Kidney tubule cell (primary cell): ENCODE measurements around the gene SETD1B.

Source experiments
- DNase-seq: peaks from one replicate; pipeline ENCODE4 v3.0.0-alpha.2; 2018; ENCODE audit warnings: low spot score

SETD1B gene

GRCh38 chr12:121795034-121795968 is 8.5 kb upstream of the SETD1B start:
- peak; percentile 83 for DNase-seq

DNA sequence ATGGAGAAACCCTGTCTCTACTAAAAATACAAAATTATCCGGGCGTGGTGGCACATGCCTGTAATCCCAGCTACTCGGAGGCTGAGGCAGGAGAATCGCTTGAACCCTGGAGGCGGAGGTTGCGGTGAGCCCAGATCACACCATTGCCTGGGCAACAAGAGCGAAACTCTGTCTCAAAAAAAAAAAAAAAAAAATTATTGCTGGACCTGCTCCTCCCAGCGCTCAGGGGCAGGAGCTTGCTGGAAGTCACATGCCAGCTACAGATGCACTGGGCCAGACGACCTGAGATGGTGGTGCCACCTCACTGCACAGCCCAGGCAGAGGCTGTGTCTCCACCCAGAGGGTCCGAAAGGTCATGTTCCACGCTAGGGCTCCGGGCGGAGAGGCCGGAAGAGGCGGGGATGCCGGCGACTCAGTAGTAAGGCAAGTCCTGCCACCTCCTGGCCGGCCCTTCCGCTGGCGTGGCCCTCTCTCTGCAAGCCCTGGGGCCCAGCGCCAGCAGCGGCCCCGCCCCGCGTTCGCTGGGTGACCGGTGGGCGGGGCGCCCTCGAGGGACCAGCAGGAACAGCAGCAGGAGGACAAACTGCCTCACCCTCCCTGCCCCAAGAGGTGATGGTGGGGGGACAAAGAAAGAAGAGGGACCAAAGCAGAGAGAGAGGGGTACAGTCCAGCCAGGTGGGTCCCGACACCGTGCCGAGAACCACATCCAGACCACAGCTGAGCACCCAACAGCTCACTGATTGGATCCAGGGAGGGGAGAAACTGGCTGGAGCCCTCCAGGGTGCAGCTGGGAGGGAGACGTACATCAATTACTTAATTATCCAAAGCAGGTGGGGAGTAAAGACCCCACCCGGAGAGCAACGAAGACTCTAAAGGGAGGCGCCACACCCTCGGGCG is 6.7 kb upstream of the SETD1B start:
- peak; percentile 98 for DNase-seq

GRCh38 chr12:121797937-121798786 is 5.6 kb upstream of the SETD1B start:
- peak; percentile 44 for DNase-seq

DNA sequence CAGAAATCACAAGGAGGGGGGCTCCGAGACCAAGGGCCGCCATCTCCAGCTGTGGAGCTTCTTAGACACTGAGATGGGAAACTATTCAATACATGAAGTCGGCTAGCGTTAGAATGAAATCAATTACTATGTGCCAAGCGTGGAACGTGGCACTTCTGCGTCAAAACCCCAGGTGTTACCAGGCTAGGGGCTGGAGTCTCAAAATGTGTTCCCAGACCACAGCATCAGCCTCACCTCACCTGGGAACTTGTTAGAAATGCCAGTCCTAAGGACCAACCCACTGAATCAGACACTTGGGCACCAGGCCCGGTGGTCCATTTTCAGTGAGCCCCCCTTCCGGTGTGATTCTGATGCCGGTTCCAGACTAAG is 5.0 kb upstream of the SETD1B start:
- DNase-seq = peak; percentile 9

GRCh38 chr12:121799156-121799841 is 4.5 kb upstream of the SETD1B start:
- DNase-seq = peak; percentile 86

GRCh38 chr12:121799842-121800693 is 3.7 kb upstream of the SETD1B start:
- DNase-seq = peak; percentile 93

GRCh38 chr12:121800694-121801594 is 2.9 kb upstream of the SETD1B start:
- peak; percentile 81 for DNase-seq

DNA sequence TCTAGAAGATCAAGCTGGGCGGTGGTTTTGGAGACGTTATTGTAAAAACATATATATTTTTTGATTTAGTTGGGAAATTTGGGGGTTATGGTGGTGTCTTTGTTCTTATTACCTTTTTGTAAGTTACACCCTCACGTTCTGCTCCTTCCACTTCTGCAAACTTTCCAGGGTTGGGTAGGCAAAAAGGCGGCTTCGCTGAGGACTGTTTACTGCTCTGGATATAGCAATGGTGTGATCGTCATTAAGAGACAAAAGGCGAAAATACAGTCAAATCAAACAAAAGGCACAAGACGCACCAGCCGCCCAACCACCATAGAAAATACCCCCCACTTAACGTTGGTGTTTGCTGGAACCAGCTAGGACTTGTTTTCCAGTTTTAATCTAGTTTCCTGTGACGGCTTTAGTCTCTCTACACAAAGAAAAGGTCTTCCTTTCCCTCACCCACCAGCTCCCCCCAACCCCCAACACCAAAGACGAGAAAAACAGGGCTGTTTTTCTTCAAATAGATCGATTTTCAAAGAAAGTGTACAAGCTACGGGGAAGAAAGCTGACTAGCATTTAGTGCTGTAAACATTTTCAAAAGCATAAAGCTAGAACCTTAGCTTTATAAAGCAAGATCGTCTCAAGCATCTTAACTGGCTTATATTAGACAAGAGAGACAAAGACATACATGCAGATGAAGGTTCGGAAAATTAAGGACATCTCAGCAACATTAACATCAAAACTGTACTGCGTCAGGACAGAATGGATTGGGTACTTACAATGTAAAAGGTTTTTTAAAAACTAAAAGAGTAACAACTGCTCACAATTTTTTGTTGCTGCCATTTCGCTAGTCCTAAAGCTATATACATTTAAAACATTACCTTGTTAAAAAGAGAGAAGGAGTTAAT is 2.0 kb upstream of the SETD1B start:
- peak; percentile 60 for DNase-seq

DNA sequence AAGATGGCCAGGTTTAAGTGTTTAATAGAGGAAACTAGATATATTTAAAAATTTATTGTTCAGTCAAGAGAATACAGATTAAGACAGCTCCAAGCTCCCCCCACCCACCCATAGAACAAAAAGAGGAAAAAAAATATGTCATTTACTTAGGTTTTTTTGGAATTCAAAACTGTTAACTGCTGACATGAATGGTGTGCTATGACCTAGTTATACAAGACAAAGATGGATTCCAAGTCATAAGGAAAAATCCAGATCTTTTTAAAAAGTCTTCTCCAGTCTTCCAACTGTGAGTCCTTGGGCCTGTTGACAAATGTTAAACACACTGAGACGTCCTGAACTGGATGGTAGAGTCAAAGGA is 1.3 kb upstream of the SETD1B start:
- no peak for DNase-seq

DNA sequence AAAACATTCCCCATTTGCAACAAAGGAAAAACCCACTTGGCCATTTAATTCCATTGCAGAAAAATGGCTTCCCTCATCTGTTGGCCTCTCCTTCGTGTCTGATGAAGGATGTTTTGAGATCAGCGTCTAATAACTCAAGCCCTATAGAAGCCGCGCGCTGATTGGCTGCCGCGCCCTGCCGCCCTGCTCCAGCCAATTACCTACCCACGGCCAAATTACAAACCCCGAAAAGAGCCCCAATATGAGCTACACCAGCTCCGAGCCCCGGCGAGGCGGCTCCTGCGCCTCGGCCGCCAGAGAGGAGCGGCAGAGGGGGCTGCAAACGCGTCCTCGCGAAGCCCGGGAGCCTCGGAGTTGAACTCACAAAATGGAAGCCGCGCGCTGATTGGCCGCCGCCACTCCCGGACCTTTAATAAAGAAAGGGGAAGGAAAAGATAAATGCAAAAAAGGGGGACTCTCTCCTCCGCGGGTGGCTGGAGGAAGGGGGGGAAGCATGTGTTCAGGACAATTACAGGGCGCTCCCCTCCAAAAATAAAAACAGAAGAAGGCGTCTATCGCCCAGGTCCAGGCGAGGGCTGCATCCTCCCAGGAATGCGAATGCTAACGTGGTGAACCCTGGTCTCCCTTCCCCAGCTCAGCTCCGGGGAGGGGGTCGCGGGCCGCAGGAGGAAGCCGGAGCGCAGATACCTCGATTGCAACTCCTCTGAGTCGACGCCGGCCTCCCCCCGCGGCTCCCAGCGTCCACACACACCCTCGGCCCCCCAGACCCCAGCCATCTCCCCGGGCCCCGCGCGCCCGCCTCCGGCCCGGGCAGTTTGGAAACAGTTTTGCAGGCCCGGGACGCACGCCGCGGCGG is 738 bp upstream of the SETD1B start:
- DNase-seq = peak; percentile 93

GRCh38 chr12:121804417-121805111 is 755 bp downstream of the SETD1B start:
- DNase-seq = peak; percentile 70

DNA sequence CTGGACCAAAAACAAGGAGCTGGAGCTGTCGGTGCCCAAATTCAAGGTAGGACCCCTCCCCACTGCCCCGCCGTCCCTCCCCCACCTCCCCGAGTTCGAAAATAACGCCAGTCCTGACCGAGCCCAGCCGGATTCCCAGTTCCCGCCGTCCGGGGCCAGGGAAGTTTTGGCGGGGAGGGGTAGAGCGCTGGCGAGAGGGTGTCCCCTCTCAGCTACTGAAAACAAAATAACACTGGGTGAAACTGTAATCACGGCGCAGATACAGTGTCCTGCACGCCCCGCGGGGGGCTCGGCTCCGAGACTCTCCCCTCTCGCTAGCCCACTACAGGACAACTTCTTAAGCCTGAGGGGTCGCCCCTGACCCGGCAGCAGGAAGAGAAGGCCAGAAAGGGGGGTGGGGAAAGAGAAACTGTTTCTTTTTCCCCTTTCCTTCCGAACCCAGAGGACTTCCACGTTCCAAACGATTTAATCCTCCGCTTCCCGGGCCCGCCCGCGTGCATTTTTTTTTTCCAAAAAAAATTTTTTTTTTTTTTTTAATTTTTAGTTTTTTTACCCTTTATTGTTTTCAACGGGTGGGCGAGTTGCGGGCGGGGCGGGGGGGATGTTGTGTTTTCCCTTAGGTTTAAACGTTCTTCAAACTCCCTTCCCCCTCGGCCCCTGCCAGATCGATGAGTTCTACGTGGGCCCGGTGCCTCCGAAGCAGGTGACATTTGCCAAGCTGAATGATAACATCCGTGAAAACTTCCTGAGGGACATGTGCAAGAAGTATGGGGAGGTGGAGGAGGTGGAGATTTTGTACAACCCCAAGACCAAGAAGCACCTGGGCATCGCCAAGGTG is 1.6 kb downstream of the SETD1B start:
- DNase-seq = peak; percentile 8

DNA sequence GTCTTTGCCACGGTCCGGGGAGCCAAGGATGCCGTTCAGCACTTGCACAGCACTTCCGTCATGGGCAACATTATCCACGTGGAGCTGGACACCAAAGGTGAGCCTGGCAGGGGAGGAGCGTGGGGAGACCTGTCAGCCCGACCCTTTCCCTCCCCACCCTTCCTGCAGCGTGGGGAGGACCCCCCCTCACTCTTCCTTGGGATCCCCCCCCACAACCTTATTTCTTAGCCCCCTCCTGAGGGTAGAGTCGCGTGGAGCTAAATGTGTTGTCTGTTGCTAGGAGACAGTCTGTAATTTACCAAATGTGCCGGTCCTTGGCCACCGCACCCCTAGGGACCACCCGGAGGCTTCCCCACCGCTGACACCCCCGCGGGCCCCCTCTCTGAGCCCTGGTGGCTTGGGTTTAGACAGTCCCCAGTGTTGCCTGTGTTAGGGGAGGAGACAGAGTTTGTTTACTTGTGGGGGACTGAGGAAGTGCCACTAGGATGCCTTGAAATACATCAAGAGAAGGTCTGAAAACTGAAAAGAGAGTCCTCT is 2.3 kb downstream of the SETD1B start:
- DNase-seq = no peak

GRCh38 chr12:121806546-121807423 is 3.0 kb downstream of the SETD1B start:
- peak; percentile 45 for DNase-seq
